ENCODE results near the gene USP24. TPM values are rescaled to one million over a fixed set of nuclear protein-coding genes. Genes with fewer than 3 reads are reported as not detected.

Gene USP24
- polyA plus RNA-seq, 1 donor from 2014 or later: 29.5 TPM

DNA sequence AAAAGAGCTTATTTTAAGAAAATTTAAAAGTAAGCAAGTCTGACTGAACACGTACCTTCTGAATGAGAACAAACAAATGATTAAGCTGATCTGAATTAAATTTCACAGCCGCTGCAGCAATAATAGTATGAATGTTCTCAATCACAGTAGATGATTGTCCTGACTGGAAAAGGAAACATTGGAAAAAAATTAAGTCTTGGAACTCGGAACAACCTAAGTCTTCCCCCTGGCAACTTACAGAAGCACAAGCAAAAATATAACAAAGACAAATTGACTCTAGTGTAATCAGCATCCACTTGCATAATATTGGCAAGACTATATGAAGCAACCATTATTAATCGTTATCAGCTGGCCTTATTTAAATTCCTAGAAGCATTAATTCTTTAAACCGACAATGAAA lies 60.5 kb downstream of the USP24 start:
- Histone ChIP-seq H3K79me2 (replicated peaks; ENCODE audit: insufficient read depth, low read length) (no peaks in the 10 kb centered on the region), H3K9ac (ENCODE audit: low read length) (no peak overlapping the region), H3K4me2 (ENCODE audit: low read length) (no peak overlapping the region), H3K36me3 (ENCODE audit: insufficient read depth, low read length) (peaks cover 13% of the 10 kb centered on the region), H3K9me2 (ENCODE audit: insufficient read depth, low read length) (no peaks in the 10 kb centered on the region), H4K20me1 (ENCODE audit: insufficient read depth) (no peaks in the 10 kb centered on the region), H3F3A (ENCODE audit: insufficient read depth, low read length, poor library complexity, severe bottlenecking) (no peaks in the 10 kb centered on the region), H3K27me3 (ENCODE audit: insufficient read depth, low read depth, low read length) (no peaks in the 10 kb centered on the region), H2AFZ (ENCODE audit: low read depth, low read length) (no peak overlapping the region), H3K27ac (ENCODE audit: low read length) (no peak overlapping the region), H3K9me3 (ENCODE audit: low read length) (no peaks in the 10 kb centered on the region), H3K4me3 (ENCODE audit: low read length) (no peak overlapping the region)
- TF ChIP-seq, protein P1, sequence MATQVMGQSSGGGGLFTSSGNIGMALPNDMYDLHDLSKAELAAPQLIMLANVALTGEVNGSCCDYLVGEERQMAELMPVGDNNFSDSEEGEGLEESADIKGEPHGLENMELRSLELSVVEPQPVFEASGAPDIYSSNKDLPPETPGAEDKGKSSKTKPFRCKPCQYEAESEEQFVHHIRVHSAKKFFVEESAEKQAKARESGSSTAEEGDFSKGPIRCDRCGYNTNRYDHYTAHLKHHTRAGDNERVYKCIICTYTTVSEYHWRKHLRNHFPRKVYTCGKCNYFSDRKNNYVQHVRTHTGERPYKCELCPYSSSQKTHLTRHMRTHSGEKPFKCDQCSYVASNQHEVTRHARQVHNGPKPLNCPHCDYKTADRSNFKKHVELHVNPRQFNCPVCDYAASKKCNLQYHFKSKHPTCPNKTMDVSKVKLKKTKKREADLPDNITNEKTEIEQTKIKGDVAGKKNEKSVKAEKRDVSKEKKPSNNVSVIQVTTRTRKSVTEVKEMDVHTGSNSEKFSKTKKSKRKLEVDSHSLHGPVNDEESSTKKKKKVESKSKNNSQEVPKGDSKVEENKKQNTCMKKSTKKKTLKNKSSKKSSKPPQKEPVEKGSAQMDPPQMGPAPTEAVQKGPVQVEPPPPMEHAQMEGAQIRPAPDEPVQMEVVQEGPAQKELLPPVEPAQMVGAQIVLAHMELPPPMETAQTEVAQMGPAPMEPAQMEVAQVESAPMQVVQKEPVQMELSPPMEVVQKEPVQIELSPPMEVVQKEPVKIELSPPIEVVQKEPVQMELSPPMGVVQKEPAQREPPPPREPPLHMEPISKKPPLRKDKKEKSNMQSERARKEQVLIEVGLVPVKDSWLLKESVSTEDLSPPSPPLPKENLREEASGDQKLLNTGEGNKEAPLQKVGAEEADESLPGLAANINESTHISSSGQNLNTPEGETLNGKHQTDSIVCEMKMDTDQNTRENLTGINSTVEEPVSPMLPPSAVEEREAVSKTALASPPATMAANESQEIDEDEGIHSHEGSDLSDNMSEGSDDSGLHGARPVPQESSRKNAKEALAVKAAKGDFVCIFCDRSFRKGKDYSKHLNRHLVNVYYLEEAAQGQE (IDR thresholded peaks at IDR 0.05; ENCODE audit: borderline replicate concordance): no peak
- TF ChIP-seq SMC3 (conservative IDR thresholded peaks at IDR 0.05; ENCODE audit: poor library complexity) (no peak), TAF1 (IDR thresholded peaks at IDR 0.05; ENCODE audit: low read depth) (no peak), EP300 (conservative IDR thresholded peaks at IDR 0.05; ENCODE audit: poor library complexity, severe bottlenecking) (no peak), POLR2AphosphoS5 (IDR thresholded peaks at IDR 0.05) (no peak), MXI1 (conservative IDR thresholded peaks at IDR 0.05; ENCODE audit: poor library complexity, severe bottlenecking) (no peak), RAD21 (conservative IDR thresholded peaks at IDR 0.05) (no peak), EZH2 (IDR thresholded peaks at IDR 0.05; ENCODE audit: borderline replicate concordance, insufficient read depth, low read length, poor library complexity, severe bottlenecking) (no peak)
- TF ChIP-seq, protein P2, sequence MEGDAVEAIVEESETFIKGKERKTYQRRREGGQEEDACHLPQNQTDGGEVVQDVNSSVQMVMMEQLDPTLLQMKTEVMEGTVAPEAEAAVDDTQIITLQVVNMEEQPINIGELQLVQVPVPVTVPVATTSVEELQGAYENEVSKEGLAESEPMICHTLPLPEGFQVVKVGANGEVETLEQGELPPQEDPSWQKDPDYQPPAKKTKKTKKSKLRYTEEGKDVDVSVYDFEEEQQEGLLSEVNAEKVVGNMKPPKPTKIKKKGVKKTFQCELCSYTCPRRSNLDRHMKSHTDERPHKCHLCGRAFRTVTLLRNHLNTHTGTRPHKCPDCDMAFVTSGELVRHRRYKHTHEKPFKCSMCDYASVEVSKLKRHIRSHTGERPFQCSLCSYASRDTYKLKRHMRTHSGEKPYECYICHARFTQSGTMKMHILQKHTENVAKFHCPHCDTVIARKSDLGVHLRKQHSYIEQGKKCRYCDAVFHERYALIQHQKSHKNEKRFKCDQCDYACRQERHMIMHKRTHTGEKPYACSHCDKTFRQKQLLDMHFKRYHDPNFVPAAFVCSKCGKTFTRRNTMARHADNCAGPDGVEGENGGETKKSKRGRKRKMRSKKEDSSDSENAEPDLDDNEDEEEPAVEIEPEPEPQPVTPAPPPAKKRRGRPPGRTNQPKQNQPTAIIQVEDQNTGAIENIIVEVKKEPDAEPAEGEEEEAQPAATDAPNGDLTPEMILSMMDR (IDR thresholded peaks at IDR 0.05; ENCODE audit: poor library complexity, severe bottlenecking): no peak

DNA sequence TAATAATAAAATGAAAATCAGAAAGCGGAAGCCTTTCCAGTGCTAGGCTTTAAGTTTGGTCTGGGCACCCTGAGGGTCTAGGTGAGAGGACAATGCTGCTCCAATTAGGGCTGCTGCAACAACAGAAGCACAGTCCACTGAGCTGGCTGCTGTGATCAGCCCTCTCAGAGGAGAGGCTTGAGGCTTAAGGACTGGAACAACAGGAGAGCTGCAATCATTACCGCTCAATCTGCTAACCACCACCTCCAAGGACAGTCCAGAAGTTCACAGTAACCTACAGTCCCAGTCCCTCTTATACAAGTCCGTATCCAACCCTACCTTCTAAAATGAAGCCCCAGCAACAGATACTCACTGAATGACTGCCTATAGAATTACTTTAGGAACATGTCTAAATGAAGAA lies 62.1 kb downstream of the USP24 start:
- Histone ChIP-seq H3K4me3 (ENCODE audit: low read length) (no peak overlapping the region), H3K27me3 (ENCODE audit: insufficient read depth, low read depth, low read length) (no peaks in the 10 kb centered on the region), H3K79me2 (replicated peaks; ENCODE audit: insufficient read depth, low read length) (no peaks in the 10 kb centered on the region), H4K20me1 (ENCODE audit: insufficient read depth) (no peaks in the 10 kb centered on the region), H3K27ac (ENCODE audit: low read length) (no peak overlapping the region), H3K9ac (ENCODE audit: low read length) (no peak overlapping the region), H2AFZ (ENCODE audit: low read depth, low read length) (no peak overlapping the region), H3K4me2 (ENCODE audit: low read length) (no peak overlapping the region), H3F3A (ENCODE audit: insufficient read depth, low read length, poor library complexity, severe bottlenecking) (no peaks in the 10 kb centered on the region), H3K9me2 (ENCODE audit: insufficient read depth, low read length) (no peaks in the 10 kb centered on the region), H3K36me3 (ENCODE audit: insufficient read depth, low read length) (peaks cover 9% of the 10 kb centered on the region), H3K9me3 (ENCODE audit: low read length) (no peaks in the 10 kb centered on the region)
- no peak for TF ChIP-seq TAF1 (IDR thresholded peaks at IDR 0.05; ENCODE audit: low read depth)
- TF ChIP-seq, protein P2 (IDR thresholded peaks at IDR 0.05; ENCODE audit: poor library complexity, severe bottlenecking): no peak
- TF ChIP-seq POLR2AphosphoS5 (IDR thresholded peaks at IDR 0.05): no peak
- TF ChIP-seq RAD21 (conservative IDR thresholded peaks at IDR 0.05): no peak
- no peak for TF ChIP-seq SMC3 (conservative IDR thresholded peaks at IDR 0.05; ENCODE audit: poor library complexity)
- no peak for TF ChIP-seq EZH2 (IDR thresholded peaks at IDR 0.05; ENCODE audit: borderline replicate concordance, insufficient read depth, low read length, poor library complexity, severe bottlenecking)
- no peak for TF ChIP-seq EP300 (conservative IDR thresholded peaks at IDR 0.05; ENCODE audit: poor library complexity, severe bottlenecking)
- TF ChIP-seq, protein P1 (IDR thresholded peaks at IDR 0.05; ENCODE audit: borderline replicate concordance): no peak
- no peak for TF ChIP-seq MXI1 (conservative IDR thresholded peaks at IDR 0.05; ENCODE audit: poor library complexity, severe bottlenecking)

Data from neural cell (in vitro differentiated cells).